Kidney (tissue), 22 donors: ENCODE results near the gene ABL2. TPM values are rescaled to one million over a fixed set of nuclear protein-coding genes. Genes with fewer than 3 reads are reported as not detected.
A peak's percentile ranks its signal among the peaks of the same experiment; 100 is the strongest.
"Not testable (repeated sequence)": the region's sequence is repeated elsewhere in the genome, so short reads cannot be mapped to it uniquely, and the experiment has no call there.

Source experiments
- DNase-seq, 5 donors: peaks; one replicate each; pipeline ENCODE4 v3.0.0-alpha.2; 2013 to 2020
- FAIRE-seq: peaks from 2 replicates; lab custom pipeline; 2012; peaks lifted over from hg19 to GRCh38; lab: Jason Lieb, UNC
- H3K27ac ChIP-seq, 2 donors: one replicate each; pipeline ENCODE4 v1.7.0; 2013; ENCODE audit warnings: low read depth in 2 of 2, low read length in 2 of 2, inconsistent platforms in 1 of 2
- H3K27me3 ChIP-seq: one replicate; pipeline ENCODE4 v1.7.1; 2013; ENCODE audit warnings: low read length, inconsistent platforms; ENCODE audit not compliant: control insufficient read depth, insufficient read depth
- H3K36me3 ChIP-seq, 3 donors: one replicate each; pipeline versions ENCODE4 v1.7.0 to v1.7.1; 2013; ENCODE audit warnings: low read length in 3 of 3, control low read depth in 1 of 3, inconsistent platforms in 1 of 3; ENCODE audit not compliant: insufficient read depth in 3 of 3, control insufficient read depth in 2 of 3
- H3K4me1 ChIP-seq, 3 donors: one replicate each; pipeline versions ENCODE4 v1.7.0 to v1.7.1; 2013; ENCODE audit warnings: low read length in 3 of 3, inconsistent platforms in 1 of 3, low read depth in 1 of 3; ENCODE audit not compliant: control insufficient read depth in 2 of 3, insufficient read depth in 2 of 3
- H3K4me3 ChIP-seq, 3 donors: one replicate each; pipeline versions ENCODE4 v1.7.0 to v1.8.1; 2013; ENCODE audit warnings: low read length in 3 of 3, control low read depth in 1 of 3, inconsistent platforms in 1 of 3
- H3K9ac ChIP-seq, 3 donors: one replicate each; pipeline versions ENCODE4 v1.7.0 to v1.7.1; 2013; ENCODE audit warnings: low read length in 3 of 3, control low read depth in 1 of 3, inconsistent platforms in 1 of 3
- H3K9me3 ChIP-seq, 3 donors: one replicate each; pipeline versions ENCODE4 v1.7.0 to v1.7.1; 2013; ENCODE audit warnings: low read length in 3 of 3, control low read depth in 1 of 3, inconsistent platforms in 1 of 3; ENCODE audit not compliant: control insufficient read depth in 2 of 3, insufficient read depth in 1 of 3
- intact Hi-C: fragments of 100-400 bp; cut with DNase I; formaldehyde crosslinking; loops from one replicate; pipeline ENCODE4 v1.11.1; 2022
- long read RNA-seq, 10 donors: library from polyadenylated mRNA in 1 of 10; unstranded in 1 of 10; transcript quantifications; one replicate each; pipeline ENCODE4 v2.0.0 and lab custom pipeline, GENCODE V29; 2021 to 2026
- polyA plus RNA-seq: library from polyadenylated mRNA; stranded (reverse); fragments of 350-450 nt; fragmentation: Illumina TruSeq; extraction: RNeasy Lipid Tissue Mini Kit (QIAGEN cat#74804); gene quantifications from one replicate; pipeline ENCODE4 v1.2.3, GENCODE V29; 2014; ENCODE audit warnings: low read depth, low replicate concordance; ENCODE audit not compliant: insufficient read depth
- total RNA-seq: library from RNA; stranded (reverse); fragmentation: NEBNext Ultra II Directional; extraction: Animal tissue kit (Norgen Biotek cat#: 25700); gene quantifications from one replicate; pipeline ENCODE4 v1.2.1, GENCODE V29; 2021
- TF ChIP-seq, protein P1 (sequence below): IDR thresholded peaks from 3 replicates; pipeline ENCODE4 v1.5.1; 2012; ENCODE audit warnings: mild to moderate bottlenecking, moderate library complexity, borderline replicate concordance; ENCODE audit not compliant: insufficient read depth; ENCODE audit errors: extremely low read depth
- donor health status: control.
- donor health status: control.
- donor health status: control.
- donor health status: control.
- donor health status: control.
- donor health status: DM: yes; HTN: yes; CAD: no.
- donor health status: Normal renal cell carcinoma (clear cell type).

The ABL2 gene
- total RNA-seq (29.6 TPM), polyA plus RNA-seq (1.6 TPM)
- long read RNA-seq, donor 1, result 0 reads
- long read RNA-seq, donor 2, result 0 reads
- long read RNA-seq, donor 3, result 0 reads
- long read RNA-seq, donor 4, full-length matches to known transcripts, result 1 of 1 reads
- long read RNA-seq, donor 4, partial matches to known transcripts, result 0 of 1 reads
- long read RNA-seq, donor 4, other reads (novel, unspliced or antisense), result 0 of 1 reads
- long read RNA-seq, donor 5, result 0 reads
- long read RNA-seq, donor 6, result 0 reads
- long read RNA-seq, donor 7, partial matches to known transcripts, result 1 of 11 reads
- long read RNA-seq, donor 7, other reads (novel, unspliced or antisense), result 10 of 11 reads
- long read RNA-seq, donor 8, result 0 reads
- long read RNA-seq, donor 9, result 0 reads
- long read RNA-seq, donor 10, partial matches to known transcripts, result 6 of 6 reads
- long read RNA-seq, donor 10, other reads (novel, unspliced or antisense), result 0 of 6 reads

DNA sequence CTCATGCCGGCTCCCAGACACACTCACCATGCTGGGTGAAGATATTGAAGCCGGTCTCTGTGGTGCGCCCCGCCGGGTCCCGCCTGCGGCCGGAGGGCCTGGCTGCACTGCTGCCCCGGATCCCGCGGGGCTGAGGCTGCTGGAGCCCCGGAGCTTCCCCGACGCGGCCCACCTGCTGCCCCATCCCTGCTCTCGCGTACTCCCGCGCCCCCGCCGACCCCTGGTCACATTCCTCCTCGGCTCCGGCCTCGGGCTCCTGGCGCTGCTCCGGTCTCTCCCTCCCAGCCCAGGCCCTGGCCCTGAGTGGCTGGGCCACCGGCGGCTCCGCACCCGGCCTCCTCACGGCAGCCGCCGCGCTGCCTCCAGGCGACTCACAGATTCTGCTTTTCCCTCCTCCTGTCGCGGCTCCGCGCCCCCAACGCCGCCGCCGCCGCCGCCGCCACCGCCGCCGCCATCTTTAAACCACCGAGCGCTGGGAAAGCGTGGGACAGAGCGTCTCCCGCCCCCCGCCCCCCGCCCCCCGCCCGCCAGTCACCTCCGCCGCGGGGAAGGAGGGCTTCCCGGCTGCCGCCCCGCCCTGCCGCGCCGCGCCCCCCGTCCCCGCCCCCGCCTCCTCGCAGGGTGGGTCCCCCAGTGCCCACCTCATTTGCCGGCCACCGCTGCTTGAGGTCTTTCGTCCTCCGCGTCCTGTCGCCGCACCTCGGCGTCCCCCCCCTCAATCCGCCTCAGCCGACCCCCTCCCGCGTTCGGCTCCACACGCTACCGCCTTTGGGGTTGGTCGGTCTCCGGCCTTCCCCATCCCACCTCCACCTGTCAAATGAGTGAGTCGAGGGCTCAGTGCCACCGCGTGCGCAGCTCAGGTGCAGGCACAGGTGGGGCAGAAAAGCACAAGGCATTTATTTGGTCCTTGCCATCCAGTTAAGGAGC, at the start of gene ABL2:
Gene ABL2 (minus strand): TSS at position 464 of the 927 bp plus-strand sequence. CDS start 280 bp downstream, at position 184.
- no peaks in the 10 kb centered on the region for H3K36me3 ChIP-seq
- intact Hi-C loops, result no loop called here
- peaks cover 2 to 9% (median 5%) of the 10 kb centered on the region in 3 donors for H3K4me1 ChIP-seq
- no peak for FAIRE-seq
- H3K9me3 ChIP-seq, result no peaks in the 10 kb centered on the region
- TF ChIP-seq, protein P1, sequence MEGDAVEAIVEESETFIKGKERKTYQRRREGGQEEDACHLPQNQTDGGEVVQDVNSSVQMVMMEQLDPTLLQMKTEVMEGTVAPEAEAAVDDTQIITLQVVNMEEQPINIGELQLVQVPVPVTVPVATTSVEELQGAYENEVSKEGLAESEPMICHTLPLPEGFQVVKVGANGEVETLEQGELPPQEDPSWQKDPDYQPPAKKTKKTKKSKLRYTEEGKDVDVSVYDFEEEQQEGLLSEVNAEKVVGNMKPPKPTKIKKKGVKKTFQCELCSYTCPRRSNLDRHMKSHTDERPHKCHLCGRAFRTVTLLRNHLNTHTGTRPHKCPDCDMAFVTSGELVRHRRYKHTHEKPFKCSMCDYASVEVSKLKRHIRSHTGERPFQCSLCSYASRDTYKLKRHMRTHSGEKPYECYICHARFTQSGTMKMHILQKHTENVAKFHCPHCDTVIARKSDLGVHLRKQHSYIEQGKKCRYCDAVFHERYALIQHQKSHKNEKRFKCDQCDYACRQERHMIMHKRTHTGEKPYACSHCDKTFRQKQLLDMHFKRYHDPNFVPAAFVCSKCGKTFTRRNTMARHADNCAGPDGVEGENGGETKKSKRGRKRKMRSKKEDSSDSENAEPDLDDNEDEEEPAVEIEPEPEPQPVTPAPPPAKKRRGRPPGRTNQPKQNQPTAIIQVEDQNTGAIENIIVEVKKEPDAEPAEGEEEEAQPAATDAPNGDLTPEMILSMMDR, result no peak
- peak within 1 kb of the TSS; percentile 72 to 81 (median 76) for H3K9ac ChIP-seq
- H3K27me3 ChIP-seq, result no peaks in the 10 kb centered on the region
- peak within 1 kb of the TSS; percentile 74 to 84 for H3K27ac ChIP-seq
- peak; percentile 75 to 85 (median 82) for DNase-seq
- H3K4me3 ChIP-seq, result peak within 1 kb of the TSS; percentile 73 to 88 (median 86)

DNA sequence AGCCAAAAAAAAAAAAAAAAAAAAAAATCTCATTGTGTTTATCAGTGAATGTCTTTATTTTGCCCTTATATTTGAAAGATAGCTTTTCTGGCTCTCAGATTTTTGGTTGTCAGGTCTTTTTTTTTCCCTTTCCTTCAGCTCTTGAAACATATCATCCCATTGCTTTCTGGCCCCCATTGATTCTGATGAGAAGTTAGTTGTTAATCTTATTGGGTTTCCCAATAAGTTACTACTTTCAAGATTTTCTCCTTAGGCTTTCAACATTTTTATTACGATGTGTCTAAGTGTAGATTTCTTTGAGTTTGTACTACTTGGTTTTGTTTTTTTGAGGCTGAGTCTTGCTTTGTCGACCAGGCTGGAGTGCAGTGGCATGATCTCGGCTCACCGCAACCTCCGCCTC, 49.4 kb upstream of the ABL2 start:
- DNase-seq, result no peak
- H3K9ac ChIP-seq, result no peak overlapping the region
- intact Hi-C loops, result no loop called here
- FAIRE-seq, result no peak
- H3K9me3 ChIP-seq, result no peaks in the 10 kb centered on the region
- TF ChIP-seq, protein P1, result no peak
- H3K4me1 ChIP-seq, result no peaks in the 10 kb centered on the region
- no peak overlapping the region for H3K27ac ChIP-seq
- no peaks in the 10 kb centered on the region for H3K27me3 ChIP-seq
- H3K36me3 ChIP-seq, result no peaks in the 10 kb centered on the region
- no peak overlapping the region for H3K4me3 ChIP-seq

DNA sequence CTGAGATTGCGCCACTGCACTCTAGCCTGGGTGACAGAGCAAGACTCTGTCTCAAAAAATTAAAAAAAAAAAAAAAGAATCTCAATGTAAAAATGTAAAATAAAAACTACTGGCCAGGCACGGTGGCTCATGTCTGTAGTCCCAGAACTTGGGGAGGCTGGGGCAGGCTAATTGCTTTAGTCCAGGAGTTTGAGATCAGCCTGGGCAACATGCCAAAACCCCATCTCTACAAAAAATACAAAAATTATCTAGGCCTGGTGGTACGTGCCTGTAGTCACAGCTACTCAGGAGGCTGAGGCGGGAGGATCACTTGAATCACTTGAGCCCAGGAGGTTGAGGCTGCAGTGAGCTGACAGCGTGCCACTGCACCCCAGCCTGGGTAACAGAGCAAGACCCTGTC, 44.9 kb upstream of the ABL2 start:
- H3K4me1 ChIP-seq, intact Hi-C loops, H3K36me3 ChIP-seq, H3K9ac ChIP-seq, H3K9me3 ChIP-seq, DNase-seq, H3K4me3 ChIP-seq, FAIRE-seq, H3K27ac ChIP-seq, H3K27me3 ChIP-seq: not testable (repeated sequence)
